HG03066 (cell line): ENCODE data around the gene CMTM2.
A peak's percentile ranks its signal among the peaks of the same experiment; 100 is the strongest.
"Not testable (repeated sequence)": the region's sequence is repeated elsewhere in the genome, so short reads cannot be mapped to it uniquely, and the experiment has no call there.

Experiments
- ATAC-seq: cut with Tn5 transposase; IDR thresholded peaks from one replicate; pipeline ENCODE4 v1.9.1; 2021; ENCODE audit warnings: low read depth; ENCODE audit not compliant: unreplicated experiment

The CMTM2 gene

GRCh38 chr16:66580605-66581209 is 1.4 kb downstream of the CMTM2 start:
- no peak for ATAC-seq

- no peak for ATAC-seq
Observed at GRCh38 chr16:66581246-66581952, 2.1 kb downstream of the CMTM2 start.

GRCh38 chr16:66585481-66586239 is 6.4 kb downstream of the CMTM2 start:
- ATAC-seq: no peak

GRCh38 chr16:66587881-66588600 is 8.8 kb downstream of the CMTM2 start:
- ATAC-seq: no peak

GRCh38 chr16:66588981-66589713 is 9.9 kb downstream of the CMTM2 start:
- no peak for ATAC-seq

GRCh38 chr16:66590322-66590721 is 11.1 kb downstream of the CMTM2 start:
- no peak for ATAC-seq

GRCh38 chr16:66591018-66591417 is 11.8 kb downstream of the CMTM2 start:
- ATAC-seq: no peak

GRCh38 chr16:66592241-66592640 is 13.0 kb downstream of the CMTM2 start:
- ATAC-seq: no peak

GRCh38 chr16:66592814-66593213 is 13.6 kb downstream of the CMTM2 start:
- ATAC-seq: no peak

GRCh38 chr16:66594739-66595138 is 15.5 kb downstream of the CMTM2 start:
- ATAC-seq: no peak

- not testable (repeated sequence) for ATAC-seq
Observed at GRCh38 chr16:66596559-66596958, 17.3 kb downstream of the CMTM2 start.

GRCh38 chr16:66596986-66597848 is 18.0 kb downstream of the CMTM2 start:
- no peak for ATAC-seq

GRCh38 chr16:66598111-66598510 is 18.8 kb downstream of the CMTM2 start:
- no peak for ATAC-seq

- ATAC-seq: no peak
Observed at GRCh38 chr16:66599726-66600125, 20.5 kb downstream of the CMTM2 start.

GRCh38 chr16:66600477-66600876 is 21.2 kb downstream of the CMTM2 start:
- ATAC-seq: no peak

GRCh38 chr16:66601471-66601870 is 22.2 kb downstream of the CMTM2 start:
- ATAC-seq: no peak

GRCh38 chr16:66603537-66604375 is 24.5 kb downstream of the CMTM2 start:
- ATAC-seq: no peak

- ATAC-seq: peak; percentile 50
Observed at GRCh38 chr16:66604376-66605176, 25.3 kb downstream of the CMTM2 start, which contains the start of gene CMTM3. Gene CMTM3, plus strand, starts transcription at chr16:66604704. Its CDS starts 102 bp downstream, at chr16:66604806.
